ENCODE measurements around the gene RASSF8. TPM values are rescaled to one million over a fixed set of nuclear protein-coding genes. Genes with fewer than 3 reads are reported as not detected.

The RASSF8 gene
- total RNA-seq, 1 donor from 2014 or later: 33.7 TPM

DNA sequence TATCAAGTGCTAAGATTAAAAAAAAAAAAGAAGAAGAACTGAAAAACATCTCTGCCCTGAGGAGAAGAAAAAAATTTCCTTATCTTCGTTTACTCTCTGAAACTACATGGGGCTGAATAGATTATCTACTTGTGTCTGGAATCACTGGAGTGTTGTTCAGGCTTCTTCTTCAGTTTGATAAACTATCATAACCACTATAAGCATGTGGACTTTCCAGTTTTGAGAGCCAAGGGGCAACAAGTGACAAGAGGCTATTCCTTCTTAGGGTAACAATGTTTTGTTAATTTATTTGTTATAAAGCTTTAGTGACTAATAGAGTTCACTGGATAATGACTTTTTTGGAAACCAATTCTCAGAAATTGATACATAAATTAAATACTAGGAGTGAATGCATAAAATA is 19.9 kb upstream of the RASSF8 start:
- H3K27ac ChIP-seq (replicated peaks): no peak overlapping the region
- no peaks in the 10 kb centered on the region for H3K9me3 ChIP-seq (replicated peaks)
- TF ChIP-seq, protein P1, sequence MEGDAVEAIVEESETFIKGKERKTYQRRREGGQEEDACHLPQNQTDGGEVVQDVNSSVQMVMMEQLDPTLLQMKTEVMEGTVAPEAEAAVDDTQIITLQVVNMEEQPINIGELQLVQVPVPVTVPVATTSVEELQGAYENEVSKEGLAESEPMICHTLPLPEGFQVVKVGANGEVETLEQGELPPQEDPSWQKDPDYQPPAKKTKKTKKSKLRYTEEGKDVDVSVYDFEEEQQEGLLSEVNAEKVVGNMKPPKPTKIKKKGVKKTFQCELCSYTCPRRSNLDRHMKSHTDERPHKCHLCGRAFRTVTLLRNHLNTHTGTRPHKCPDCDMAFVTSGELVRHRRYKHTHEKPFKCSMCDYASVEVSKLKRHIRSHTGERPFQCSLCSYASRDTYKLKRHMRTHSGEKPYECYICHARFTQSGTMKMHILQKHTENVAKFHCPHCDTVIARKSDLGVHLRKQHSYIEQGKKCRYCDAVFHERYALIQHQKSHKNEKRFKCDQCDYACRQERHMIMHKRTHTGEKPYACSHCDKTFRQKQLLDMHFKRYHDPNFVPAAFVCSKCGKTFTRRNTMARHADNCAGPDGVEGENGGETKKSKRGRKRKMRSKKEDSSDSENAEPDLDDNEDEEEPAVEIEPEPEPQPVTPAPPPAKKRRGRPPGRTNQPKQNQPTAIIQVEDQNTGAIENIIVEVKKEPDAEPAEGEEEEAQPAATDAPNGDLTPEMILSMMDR (IDR thresholded peaks at IDR 0.05; ENCODE audit: borderline replicate concordance): no peak
- DNase-seq: no peak
- peaks cover 3% of the 10 kb centered on the region for H3K4me1 ChIP-seq
- intact Hi-C loops (cut with micrococcal nuclease): no loop called here
- no peaks in the 10 kb centered on the region for H3K36me3 ChIP-seq
- no peaks in the 10 kb centered on the region for H3K27me3 ChIP-seq (ENCODE audit: low read depth)
- no peak overlapping the region for H3K4me3 ChIP-seq

DNA sequence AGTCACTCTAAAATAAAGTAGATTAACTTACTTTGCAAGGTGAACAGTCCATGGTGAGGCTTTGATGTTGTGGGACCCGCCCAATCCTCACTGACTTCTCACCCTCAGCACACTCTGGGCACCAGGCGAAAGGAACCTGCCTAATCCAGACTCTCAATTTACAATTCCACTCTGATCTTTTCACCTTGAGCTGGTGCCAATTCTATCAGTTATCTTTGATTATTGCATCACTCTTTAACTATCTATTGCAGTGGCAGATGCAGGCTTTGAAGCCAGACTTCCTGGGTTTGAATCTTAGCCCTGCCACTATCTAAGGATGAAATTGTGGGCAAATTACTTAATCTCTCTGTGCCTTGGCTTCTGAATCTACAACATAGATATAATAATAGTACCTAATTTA is 18.9 kb upstream of the RASSF8 start:
- Histone ChIP-seq H3K4me1 (no peaks in the 10 kb centered on the region), H3K27me3 (ENCODE audit: low read depth) (no peaks in the 10 kb centered on the region), H3K9me3 (replicated peaks) (no peaks in the 10 kb centered on the region), H3K27ac (replicated peaks) (no peak overlapping the region), H3K4me3 (no peak overlapping the region), H3K36me3 (no peaks in the 10 kb centered on the region)
- no peak for DNase-seq
- intact Hi-C loops (cut with micrococcal nuclease): no loop called here
- TF ChIP-seq, protein P1 (IDR thresholded peaks at IDR 0.05; ENCODE audit: borderline replicate concordance): no peak

DNA sequence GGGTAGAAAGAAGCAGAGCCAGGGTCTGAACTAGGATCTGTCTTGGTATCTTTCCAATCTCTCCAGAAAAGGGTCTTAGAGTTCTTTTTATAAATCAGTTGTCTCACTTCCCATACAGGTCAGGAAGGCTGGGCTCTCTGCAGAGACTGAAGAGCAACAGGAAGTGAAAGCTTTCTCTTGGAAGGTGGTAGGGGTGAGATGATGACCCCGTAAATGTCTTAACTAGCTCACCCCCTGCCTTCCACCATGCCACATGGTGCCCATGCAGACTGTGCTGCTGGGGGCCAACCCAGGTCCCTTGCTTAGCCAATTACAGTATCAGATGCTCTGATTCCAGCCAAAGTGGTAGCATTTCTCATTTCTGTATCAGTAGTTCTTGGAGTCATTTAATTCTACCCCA is 17.6 kb upstream of the RASSF8 start:
- no peak for DNase-seq
- Histone ChIP-seq H3K27me3 (ENCODE audit: low read depth) (no peaks in the 10 kb centered on the region), H3K36me3 (no peaks in the 10 kb centered on the region), H3K9me3 (replicated peaks) (no peaks in the 10 kb centered on the region), H3K4me1 (no peaks in the 10 kb centered on the region), H3K4me3 (no peak overlapping the region), H3K27ac (replicated peaks) (no peak overlapping the region)
- TF ChIP-seq, protein P1 (IDR thresholded peaks at IDR 0.05; ENCODE audit: borderline replicate concordance): no peak
- intact Hi-C loops (cut with micrococcal nuclease): no loop called here

DNA sequence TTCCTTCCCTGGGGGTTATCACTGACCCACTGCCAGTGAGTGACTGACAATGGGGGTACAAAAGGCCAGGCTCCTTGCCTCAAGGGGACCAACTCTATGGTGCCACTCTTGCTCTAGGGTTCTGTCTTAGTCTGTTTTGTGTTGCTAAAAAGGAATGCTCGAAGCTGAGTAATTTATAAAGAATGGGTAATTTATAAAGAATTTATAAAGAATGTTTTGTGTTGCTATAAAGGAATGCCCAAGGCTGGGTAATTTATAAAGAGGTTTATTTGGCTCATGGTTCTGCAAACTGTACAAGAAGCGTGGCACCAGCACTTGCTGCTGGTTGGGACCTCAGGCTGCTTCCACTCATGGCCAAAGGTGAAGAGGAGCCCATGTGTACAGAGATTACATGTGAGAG is 15.8 kb upstream of the RASSF8 start:
- TF ChIP-seq, protein P1 (IDR thresholded peaks at IDR 0.05; ENCODE audit: borderline replicate concordance): no peak
- no peak overlapping the region for H3K4me3 ChIP-seq
- no peaks in the 10 kb centered on the region for H3K36me3 ChIP-seq
- H3K4me1 ChIP-seq: no peaks in the 10 kb centered on the region
- intact Hi-C loops (cut with micrococcal nuclease): no loop called here
- no peaks in the 10 kb centered on the region for H3K9me3 ChIP-seq (replicated peaks)
- no peak for DNase-seq
- H3K27ac ChIP-seq (replicated peaks): no peak overlapping the region
- H3K27me3 ChIP-seq (ENCODE audit: low read depth): no peaks in the 10 kb centered on the region

DNA sequence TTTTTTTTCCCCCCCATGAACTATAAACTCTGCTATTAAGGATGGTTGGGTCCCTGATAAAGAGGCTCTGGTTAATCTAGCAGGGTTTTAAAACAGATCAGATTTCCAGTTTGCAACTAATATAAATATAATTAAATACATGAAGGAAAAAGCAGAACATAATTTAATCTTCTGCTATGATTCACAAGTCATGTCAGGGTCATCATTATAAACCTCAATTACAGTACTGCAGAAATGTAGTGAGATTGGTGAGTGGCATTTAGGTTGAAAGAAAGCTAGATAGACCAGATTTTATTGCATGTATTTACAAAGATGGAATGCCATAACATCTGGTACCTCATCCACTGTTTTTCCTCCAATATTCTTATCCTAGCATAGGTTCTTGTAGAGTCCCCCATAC is 14.5 kb upstream of the RASSF8 start:
- Histone ChIP-seq H3K4me1 (no peaks in the 10 kb centered on the region), H3K9me3 (replicated peaks) (no peaks in the 10 kb centered on the region), H3K36me3 (no peaks in the 10 kb centered on the region), H3K27me3 (ENCODE audit: low read depth) (no peaks in the 10 kb centered on the region), H3K27ac (replicated peaks) (no peak overlapping the region), H3K4me3 (no peak overlapping the region)
- intact Hi-C loops (cut with micrococcal nuclease): no loop called here
- no peak for DNase-seq
- TF ChIP-seq, protein P1 (IDR thresholded peaks at IDR 0.05; ENCODE audit: borderline replicate concordance): no peak

DNA sequence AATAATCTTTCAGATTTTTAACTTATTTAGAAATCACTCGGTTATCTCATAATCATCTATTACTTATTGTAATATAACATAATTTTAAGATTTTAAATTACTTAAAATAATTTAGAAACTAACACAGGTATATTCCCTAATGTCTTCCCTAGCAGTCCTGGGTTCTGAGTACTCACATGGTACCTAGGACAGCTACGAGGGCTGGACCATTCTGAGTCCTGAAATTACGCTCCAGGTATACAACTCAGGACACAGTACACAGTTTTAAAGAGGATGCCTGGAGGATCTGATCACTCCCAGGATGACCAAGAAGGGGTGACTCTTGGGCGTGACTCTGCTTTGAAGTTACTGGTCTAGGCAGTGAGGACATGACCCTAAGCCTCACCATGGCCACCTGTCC is 9.1 kb upstream of the RASSF8 start:
- H3K4me1 ChIP-seq: no peaks in the 10 kb centered on the region
- H3K9me3 ChIP-seq (replicated peaks): no peaks in the 10 kb centered on the region
- TF ChIP-seq, protein P1 (IDR thresholded peaks at IDR 0.05; ENCODE audit: borderline replicate concordance): no peak
- no peaks in the 10 kb centered on the region for H3K27me3 ChIP-seq (ENCODE audit: low read depth)
- no peak overlapping the region for H3K27ac ChIP-seq (replicated peaks)
- intact Hi-C loops (cut with micrococcal nuclease): no loop called here
- peaks cover 11% of the 10 kb centered on the region for H3K36me3 ChIP-seq
- DNase-seq: no peak
- no peak overlapping the region for H3K4me3 ChIP-seq

Data from left ventricle myocardium inferior (tissue), 1 donor.